GM23338 (cell line): ENCODE data around the gene CHST2.
"Not testable (repeated sequence)": the region's sequence is repeated elsewhere in the genome, so short reads cannot be mapped to it uniquely, and the experiment has no call there.

Experiments used
- CREB1 ChIP-seq: fragments of 250-450 bp; sonication (Bioruptor Pico); IDR thresholded peaks from 2 replicates; pipeline ENCODE4 v1.5.0; 2020; ENCODE audit warnings: low read depth, mild to moderate bottlenecking, moderate library complexity
- EZH2 ChIP-seq: fragments of 200-600 bp; sonication (generic); IDR thresholded peaks from one replicate; pipeline ENCODE4 v1.8.0; 2017; ENCODE audit warnings: antibody characterized with exemption, mild to moderate bottlenecking, low read depth; ENCODE audit not compliant: unreplicated experiment
- EZH2phosphoT487 ChIP-seq: fragments of 200-600 bp; sonication (generic); IDR thresholded peaks from one replicate; pipeline ENCODE4 v1.8.1; 2018; ENCODE audit warnings: antibody characterized with exemption; ENCODE audit not compliant: unreplicated experiment
- JUNB ChIP-seq: IDR thresholded peaks from one replicate; pipeline ENCODE4 v1.6.1; 2016; ENCODE audit warnings: antibody characterized with exemption; ENCODE audit not compliant: unreplicated experiment
- POLR2AphosphoS5 ChIP-seq: IDR thresholded peaks from 2 replicates; pipeline ENCODE4 v1.6.1; 2016; ENCODE audit warnings: antibody characterized with exemption, low read depth
- STAT1 ChIP-seq: IDR thresholded peaks from one replicate; pipeline ENCODE4 v1.6.1; 2016; ENCODE audit warnings: antibody characterized with exemption; ENCODE audit not compliant: unreplicated experiment
- ZNF114 ChIP-seq: fragments of 250-450 bp; sonication (Bioruptor Pico); IDR thresholded peaks from 2 replicates; pipeline ENCODE4 v1.5.0; 2020; ENCODE audit warnings: mild to moderate bottlenecking, moderate library complexity
- TF ChIP-seq, protein P1 (sequence below), 2 experiments: fragments of 200-600 bp in 1 of 2; sonication (generic) in 1 of 2; conservative IDR thresholded peaks; 2 replicates each; pipeline versions ENCODE4 v1.5.1 to v1.6.1; 2016 to 2017; ENCODE audit warnings: antibody characterized with exemption in 2 of 2, low read depth in 2 of 2, mild to moderate bottlenecking in 2 of 2, moderate library complexity in 1 of 2
- TF ChIP-seq, protein P2 (sequence below): IDR thresholded peaks from one replicate; pipeline ENCODE4 v1.6.1; 2018; ENCODE audit warnings: antibody characterized with exemption; ENCODE audit not compliant: unreplicated experiment

DNA sequence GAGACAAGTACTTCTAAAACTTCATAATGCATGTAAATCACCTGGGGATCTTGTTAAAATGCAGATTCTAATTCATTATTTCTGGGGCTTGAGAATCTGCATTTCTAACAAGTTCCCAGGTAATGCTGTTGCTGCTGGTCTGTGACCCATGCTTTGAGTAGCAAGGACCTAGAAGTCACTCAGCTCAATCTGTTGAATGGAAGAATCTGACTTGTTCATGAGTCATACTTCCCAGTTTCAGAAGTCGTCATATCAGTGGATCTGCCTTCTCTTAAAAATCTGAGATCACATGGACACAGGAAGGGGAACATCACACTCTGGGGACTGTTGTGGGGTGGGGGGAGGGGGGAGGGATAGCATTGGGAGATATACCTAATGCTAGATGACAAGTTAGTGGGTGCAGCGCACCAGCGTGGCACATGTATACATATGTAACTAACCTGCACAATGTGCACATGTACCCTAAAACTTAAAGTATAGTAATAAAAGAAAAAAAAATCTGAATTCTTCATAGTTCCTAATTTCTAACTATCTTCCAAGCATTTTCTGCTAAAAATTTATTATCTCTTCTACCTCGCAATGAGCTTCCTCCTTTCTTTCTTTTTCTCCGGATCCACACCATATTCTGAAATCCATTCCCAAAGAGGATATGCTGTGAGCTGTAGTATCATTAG lies 46.2 kb downstream of the CHST2 start:
- TF ChIP-seq, protein P1, sequence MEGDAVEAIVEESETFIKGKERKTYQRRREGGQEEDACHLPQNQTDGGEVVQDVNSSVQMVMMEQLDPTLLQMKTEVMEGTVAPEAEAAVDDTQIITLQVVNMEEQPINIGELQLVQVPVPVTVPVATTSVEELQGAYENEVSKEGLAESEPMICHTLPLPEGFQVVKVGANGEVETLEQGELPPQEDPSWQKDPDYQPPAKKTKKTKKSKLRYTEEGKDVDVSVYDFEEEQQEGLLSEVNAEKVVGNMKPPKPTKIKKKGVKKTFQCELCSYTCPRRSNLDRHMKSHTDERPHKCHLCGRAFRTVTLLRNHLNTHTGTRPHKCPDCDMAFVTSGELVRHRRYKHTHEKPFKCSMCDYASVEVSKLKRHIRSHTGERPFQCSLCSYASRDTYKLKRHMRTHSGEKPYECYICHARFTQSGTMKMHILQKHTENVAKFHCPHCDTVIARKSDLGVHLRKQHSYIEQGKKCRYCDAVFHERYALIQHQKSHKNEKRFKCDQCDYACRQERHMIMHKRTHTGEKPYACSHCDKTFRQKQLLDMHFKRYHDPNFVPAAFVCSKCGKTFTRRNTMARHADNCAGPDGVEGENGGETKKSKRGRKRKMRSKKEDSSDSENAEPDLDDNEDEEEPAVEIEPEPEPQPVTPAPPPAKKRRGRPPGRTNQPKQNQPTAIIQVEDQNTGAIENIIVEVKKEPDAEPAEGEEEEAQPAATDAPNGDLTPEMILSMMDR (conservative IDR thresholded peaks at IDR 0.05; ENCODE audit: low read depth in 2 of 2) = not testable (repeated sequence)
- TF ChIP-seq, protein P2, sequence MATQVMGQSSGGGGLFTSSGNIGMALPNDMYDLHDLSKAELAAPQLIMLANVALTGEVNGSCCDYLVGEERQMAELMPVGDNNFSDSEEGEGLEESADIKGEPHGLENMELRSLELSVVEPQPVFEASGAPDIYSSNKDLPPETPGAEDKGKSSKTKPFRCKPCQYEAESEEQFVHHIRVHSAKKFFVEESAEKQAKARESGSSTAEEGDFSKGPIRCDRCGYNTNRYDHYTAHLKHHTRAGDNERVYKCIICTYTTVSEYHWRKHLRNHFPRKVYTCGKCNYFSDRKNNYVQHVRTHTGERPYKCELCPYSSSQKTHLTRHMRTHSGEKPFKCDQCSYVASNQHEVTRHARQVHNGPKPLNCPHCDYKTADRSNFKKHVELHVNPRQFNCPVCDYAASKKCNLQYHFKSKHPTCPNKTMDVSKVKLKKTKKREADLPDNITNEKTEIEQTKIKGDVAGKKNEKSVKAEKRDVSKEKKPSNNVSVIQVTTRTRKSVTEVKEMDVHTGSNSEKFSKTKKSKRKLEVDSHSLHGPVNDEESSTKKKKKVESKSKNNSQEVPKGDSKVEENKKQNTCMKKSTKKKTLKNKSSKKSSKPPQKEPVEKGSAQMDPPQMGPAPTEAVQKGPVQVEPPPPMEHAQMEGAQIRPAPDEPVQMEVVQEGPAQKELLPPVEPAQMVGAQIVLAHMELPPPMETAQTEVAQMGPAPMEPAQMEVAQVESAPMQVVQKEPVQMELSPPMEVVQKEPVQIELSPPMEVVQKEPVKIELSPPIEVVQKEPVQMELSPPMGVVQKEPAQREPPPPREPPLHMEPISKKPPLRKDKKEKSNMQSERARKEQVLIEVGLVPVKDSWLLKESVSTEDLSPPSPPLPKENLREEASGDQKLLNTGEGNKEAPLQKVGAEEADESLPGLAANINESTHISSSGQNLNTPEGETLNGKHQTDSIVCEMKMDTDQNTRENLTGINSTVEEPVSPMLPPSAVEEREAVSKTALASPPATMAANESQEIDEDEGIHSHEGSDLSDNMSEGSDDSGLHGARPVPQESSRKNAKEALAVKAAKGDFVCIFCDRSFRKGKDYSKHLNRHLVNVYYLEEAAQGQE = not testable (repeated sequence)
- not testable (repeated sequence) for TF ChIP-seq EZH2; POLR2AphosphoS5; EZH2phosphoT487; CREB1 (CRISPR knock-in tag); JUNB; STAT1; ZNF114 (CRISPR knock-in tag)
